PFSK-1 (cell line): ENCODE measurements around the gene RBM33.

Experiments used
- FOXP2 ChIP-seq: optimal IDR thresholded peaks from 2 replicates; pipeline ENCODE3; 2011; ENCODE audit warnings: borderline replicate concordance, control low read depth, inconsistent platforms; ENCODE audit not compliant: insufficient read depth; ENCODE audit errors: extremely low read length, extremely low read depth
- POLR2AphosphoS5 ChIP-seq: IDR thresholded peaks from 2 replicates; pipeline ENCODE4 v1.6.1; 2012; ENCODE audit warnings: low read depth, mild to moderate bottlenecking, control low read depth, low read length, moderate library complexity
- SIN3A ChIP-seq: IDR thresholded peaks from 2 replicates; pipeline ENCODE4 v1.6.1; 2012; ENCODE audit warnings: mild to moderate bottlenecking, low read length, moderate library complexity, borderline replicate concordance; ENCODE audit not compliant: insufficient read depth
- TAF1 ChIP-seq: IDR thresholded peaks from 2 replicates; pipeline ENCODE4 v1.6.1; 2012; ENCODE audit warnings: low read length, control low read depth, borderline replicate concordance; ENCODE audit not compliant: insufficient read depth
- TF ChIP-seq, protein P1 (sequence below), 2 experiments: IDR thresholded peaks; 2 replicates each; pipeline versions ENCODE4 v1.6.1 to v1.8.0; 2011 to 2012; ENCODE audit warnings: low read depth in 2 of 2, low read length in 2 of 2, control low read depth in 1 of 2, inconsistent platforms in 1 of 2, mild to moderate bottlenecking in 1 of 2, moderate library complexity in 1 of 2; ENCODE audit not compliant: insufficient read depth in 1 of 2

DNA sequence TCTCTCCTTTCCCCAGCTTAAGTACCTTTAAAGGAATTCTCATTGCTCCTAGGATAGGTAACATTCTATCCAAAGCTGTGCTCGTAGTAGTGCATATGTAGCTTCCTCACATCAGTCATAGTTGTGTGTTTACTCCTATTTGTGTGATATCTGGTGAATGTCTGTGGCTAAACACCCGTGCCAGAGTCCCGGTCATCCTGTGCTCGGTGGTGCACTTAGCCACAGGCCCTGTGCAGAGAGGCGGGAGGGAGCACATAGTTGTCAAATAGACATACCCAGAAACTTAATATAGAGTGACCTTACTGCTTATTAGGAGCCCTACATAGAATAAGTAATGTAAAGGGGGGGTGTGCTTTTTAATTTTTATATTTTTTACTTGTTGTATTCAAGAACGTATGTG lies 76.6 kb downstream of the RBM33 start:
- TF ChIP-seq SIN3A = no peak
- no peak for TF ChIP-seq POLR2AphosphoS5
- TF ChIP-seq, protein P1, sequence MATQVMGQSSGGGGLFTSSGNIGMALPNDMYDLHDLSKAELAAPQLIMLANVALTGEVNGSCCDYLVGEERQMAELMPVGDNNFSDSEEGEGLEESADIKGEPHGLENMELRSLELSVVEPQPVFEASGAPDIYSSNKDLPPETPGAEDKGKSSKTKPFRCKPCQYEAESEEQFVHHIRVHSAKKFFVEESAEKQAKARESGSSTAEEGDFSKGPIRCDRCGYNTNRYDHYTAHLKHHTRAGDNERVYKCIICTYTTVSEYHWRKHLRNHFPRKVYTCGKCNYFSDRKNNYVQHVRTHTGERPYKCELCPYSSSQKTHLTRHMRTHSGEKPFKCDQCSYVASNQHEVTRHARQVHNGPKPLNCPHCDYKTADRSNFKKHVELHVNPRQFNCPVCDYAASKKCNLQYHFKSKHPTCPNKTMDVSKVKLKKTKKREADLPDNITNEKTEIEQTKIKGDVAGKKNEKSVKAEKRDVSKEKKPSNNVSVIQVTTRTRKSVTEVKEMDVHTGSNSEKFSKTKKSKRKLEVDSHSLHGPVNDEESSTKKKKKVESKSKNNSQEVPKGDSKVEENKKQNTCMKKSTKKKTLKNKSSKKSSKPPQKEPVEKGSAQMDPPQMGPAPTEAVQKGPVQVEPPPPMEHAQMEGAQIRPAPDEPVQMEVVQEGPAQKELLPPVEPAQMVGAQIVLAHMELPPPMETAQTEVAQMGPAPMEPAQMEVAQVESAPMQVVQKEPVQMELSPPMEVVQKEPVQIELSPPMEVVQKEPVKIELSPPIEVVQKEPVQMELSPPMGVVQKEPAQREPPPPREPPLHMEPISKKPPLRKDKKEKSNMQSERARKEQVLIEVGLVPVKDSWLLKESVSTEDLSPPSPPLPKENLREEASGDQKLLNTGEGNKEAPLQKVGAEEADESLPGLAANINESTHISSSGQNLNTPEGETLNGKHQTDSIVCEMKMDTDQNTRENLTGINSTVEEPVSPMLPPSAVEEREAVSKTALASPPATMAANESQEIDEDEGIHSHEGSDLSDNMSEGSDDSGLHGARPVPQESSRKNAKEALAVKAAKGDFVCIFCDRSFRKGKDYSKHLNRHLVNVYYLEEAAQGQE (IDR thresholded peaks at IDR 0.05; ENCODE audit: insufficient read depth in 1 of 2, low read depth in 2 of 2, low read length in 2 of 2) = no peak
- no peak for TF ChIP-seq TAF1
- TF ChIP-seq FOXP2 = no peak
